ENCODE results near the gene ARL5C.
A peak's percentile ranks its signal among the peaks of the same experiment; 100 is the strongest.

The ARL5C gene

DNA sequence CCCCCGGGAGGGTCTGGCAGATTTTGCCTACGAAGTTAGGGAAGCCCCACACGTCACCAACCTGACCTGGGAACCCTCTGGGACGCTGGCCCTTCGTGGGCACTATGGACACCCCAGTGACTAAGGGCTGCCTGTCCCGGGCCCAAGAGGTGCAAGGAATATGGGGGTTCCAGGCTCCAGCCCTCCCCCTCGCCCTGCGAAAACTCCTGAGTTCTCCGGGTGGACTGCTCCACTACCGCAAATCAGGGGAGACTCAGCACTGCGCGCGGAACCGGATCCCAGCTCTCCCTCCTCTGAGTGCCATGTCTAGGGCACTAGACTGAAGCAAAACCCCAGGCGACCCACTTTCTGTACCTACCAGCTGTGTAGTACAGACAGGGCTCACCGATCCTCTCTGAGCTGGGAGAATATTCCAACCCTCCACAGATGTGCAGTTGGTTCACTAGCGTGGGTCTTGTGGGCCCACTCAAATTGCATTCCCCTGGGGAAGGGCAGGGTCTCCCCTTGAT is at the start of gene ARL5C:
Gene ARL5C (minus strand): TSS at position 321 of the 509 bp plus-strand sequence. CDS start 401 bp downstream, outside the sequence.
- DNase-seq (ENCODE audit: low read depth) = no peak

DNA sequence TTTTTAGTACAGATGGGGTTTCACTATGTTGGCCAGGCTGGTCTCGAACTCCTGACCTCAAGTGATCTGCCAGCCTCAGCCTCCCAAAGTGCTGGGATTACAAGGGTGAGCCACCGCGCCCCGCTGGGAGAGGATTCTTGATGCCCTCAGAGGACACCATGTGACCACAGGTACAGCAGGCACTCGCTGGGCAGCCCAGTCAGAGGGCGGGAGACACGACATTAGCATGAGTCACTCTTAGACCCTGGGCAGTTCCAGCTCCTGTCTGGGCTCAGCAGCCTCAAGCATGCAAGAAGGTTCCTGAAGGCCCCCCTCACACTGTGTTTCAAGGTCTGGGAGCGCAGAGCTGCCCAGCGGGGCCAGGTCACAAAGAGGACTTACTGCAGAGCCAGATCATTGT is 47.9 kb upstream of the ARL5C start:
- DNase-seq (ENCODE audit: low read depth) = no peak

DNA sequence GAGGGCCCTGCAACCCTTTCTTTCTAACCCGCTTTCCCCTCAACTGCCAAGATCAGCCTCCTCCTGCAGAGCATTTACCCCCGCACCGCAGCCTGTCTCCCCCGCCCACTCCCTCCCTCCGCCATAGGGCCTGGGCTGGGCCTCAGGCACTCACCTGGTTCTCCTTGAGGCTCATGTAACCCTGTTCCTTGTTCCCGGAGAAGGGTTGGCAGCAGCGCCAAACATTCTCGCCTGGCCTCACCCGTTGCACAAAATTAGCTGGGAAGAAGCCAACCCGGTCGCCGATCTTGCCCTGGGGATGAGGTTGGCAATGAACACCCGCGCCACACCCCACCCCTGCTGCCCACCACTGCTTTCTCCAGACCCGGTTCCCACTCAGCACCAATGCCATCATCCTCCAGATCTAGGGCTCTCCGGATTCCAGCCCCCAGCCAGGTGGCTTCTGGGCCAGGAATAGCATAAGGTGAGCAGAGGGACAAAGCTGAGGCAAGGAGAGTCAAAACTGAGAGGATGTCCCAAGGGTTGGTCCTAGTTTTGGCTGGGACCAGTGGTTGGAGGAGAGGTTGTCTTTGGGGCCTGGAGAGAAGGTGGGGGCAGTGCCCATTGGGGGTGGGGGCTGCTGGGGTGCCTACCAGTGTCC is 47.0 kb upstream of the ARL5C start:
- DNase-seq (ENCODE audit: low read depth) = no peak

DNA sequence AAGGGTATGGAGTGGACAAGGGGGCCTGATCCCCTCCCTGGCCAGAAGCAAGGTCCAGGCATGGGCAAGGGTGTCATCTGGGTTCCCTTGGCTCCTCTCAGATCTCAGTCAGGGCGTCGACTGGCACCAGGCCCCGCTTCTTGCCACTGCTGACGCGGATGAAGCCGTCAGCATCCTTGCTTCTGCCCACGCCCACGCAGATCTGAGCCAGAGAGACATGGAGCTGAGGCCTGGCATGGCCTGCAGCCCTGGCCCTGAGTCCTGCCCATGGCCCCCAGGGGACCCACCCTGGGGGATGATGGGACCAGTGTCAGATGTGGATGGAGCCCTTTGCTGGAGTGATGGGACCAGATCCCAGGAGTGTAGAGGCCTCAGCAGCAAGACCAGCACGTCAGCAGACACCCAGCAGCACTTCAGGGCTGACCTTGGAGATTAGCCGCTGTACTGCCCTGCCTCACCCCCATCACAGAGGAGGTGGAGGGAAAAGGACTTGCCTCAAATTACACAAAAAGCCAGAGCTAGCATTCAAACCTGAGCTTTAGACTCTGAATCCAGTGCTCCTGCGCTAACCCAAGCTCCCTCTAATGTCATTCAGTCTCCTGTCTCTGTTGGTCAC is 46.3 kb upstream of the ARL5C start:
- no peak for DNase-seq (ENCODE audit: low read depth)

DNA sequence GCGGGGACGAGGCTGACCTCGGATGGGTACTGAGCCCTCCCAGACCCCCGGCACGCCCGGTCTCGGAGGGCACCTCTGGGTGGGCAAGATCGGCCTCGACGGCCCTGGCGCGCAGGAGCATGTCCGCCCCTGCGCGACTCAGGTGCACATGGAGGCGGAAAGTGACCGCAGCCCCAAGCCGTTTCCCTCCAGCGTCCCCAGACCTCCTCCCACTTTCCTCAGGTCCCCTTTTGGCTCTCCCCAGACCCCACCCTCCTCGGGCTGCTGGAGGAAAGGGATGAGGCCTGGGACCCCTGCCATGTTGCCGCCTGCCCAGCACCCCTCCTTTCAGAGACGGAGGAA is 44.1 kb upstream of the ARL5C start:
- DNase-seq (ENCODE audit: low read depth) = no peak

DNA sequence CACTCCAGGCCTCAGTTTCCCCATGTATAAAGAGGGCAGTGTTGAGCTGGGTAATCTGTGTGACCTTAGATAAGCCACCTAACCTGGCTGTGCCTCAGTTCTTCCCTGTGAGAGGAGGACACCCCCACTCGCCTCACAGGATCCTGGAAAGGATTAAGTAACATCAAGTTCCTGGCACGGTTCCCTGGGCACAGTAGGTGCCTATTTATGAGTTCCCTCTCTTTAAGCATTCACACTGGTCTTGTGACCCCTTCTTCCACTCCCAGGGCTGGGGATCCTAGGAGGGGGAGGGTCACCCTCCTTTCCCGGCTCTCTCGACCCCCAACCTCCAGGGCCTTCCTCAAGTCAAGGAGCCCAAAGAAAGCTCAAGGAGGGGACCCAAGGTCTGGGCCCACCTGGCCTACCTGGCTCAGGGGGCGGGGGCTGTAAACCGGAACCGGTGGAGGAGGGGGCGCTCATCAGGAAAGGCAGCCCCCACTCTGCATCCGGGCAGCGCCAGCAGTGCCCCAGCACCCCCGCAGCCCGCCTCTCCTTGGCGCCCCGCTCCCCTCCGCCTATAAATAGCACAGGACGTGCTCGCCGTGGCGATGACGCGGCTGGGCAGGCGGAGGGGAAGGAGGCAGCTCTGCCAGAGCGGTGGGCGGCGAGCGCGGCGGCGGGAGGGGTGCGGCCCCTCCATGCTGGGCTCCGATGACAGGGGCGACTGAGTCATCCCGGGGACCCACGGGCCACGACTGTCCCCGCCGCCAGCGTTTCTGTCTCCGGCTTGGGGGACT is 43.5 kb upstream of the ARL5C start:
- DNase-seq (ENCODE audit: low read depth) = peak; percentile 73

DNA sequence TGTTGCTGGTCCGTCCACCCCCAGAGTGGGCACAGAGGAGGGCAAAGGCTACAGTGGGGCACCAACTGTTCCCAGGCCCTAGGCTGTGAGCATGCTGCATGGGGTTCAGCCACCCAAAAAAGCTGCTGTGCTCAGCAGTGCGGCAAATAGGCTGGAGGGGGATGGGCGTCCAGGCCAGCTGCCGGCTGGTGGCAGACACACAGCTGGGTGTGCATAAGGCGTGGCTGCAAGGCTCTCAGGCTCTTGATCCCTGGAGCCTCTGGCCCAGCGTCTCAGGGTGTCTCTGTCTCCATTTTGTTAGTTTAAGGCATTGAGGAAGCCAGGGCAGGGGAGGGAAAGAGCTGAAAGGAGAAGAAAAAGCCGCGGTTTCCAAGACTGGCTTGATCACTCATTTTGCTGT is 42.9 kb upstream of the ARL5C start:
- DNase-seq (ENCODE audit: low read depth) = no peak

DNA sequence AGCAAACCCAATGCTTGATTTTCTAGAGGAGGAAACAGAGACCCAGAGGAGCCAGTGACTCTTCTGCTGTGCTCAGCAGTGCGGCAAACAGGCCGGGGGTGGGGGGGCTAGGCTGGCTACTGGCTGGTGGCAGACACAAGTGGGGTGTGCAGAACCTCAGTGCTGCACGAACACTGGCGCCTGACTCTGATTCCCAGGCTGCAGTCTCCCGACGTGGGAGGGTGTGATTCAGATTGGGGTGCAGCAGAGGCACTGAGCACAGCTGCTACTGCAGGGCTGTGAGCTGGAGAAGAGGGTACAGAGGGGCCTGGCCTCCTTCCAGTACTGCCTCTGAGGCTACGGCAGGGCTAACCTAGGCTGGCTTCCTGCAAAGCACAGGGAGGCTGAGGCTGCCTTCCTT is 42.2 kb upstream of the ARL5C start:
- DNase-seq (ENCODE audit: low read depth) = no peak

GRCh38 chr17:39205112-39205526 is 39.2 kb upstream of the ARL5C start:
- DNase-seq (ENCODE audit: low read depth) = no peak

GRCh38 chr17:39204245-39204644 is 38.3 kb upstream of the ARL5C start:
- no peak for DNase-seq (ENCODE audit: low read depth)

GRCh38 chr17:39200957-39201510 is 35.1 kb upstream of the ARL5C start:
- no peak for DNase-seq (ENCODE audit: low read depth)

GRCh38 chr17:39200070-39200879 is 34.3 kb upstream of the ARL5C start, which contains the start of gene RPL19:
RPL19 (plus strand) TSS chr17:39200283; CDS start chr17:39200345, 62 bp downstream.
- DNase-seq (ENCODE audit: low read depth) = peak; percentile 66

- DNase-seq (ENCODE audit: low read depth) = peak; percentile 85
Measured at GRCh38 chr17:39199820-39200069, 33.8 kb upstream of the ARL5C start.

DNA sequence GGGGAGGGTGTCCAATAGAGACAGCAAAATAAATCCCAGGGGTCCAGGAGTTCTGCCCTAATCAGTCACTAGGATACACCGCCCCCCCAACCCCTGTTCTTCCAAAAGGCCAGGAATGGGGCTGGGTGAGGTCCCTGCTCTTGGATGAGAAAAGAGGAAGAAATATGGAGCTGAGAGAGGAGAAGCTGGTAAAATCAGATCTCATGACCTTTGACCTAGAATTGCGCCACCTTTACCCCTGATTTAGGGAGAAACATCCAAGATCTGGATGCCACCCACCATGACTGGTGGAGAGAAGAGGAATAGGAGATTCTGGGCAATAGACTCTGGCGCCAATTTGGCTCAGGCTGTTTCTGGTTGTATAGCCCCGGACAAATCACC is 32.2 kb upstream of the ARL5C start:
- no peak for DNase-seq (ENCODE audit: low read depth)

- DNase-seq (ENCODE audit: low read depth) = peak; percentile 52
Measured at GRCh38 chr17:39197380-39198185, 31.6 kb upstream of the ARL5C start, which contains the start of gene CACNB1. CACNB1 (minus strand) TSS chr17:39197669; CDS start chr17:39197495, 174 bp downstream.

DNA sequence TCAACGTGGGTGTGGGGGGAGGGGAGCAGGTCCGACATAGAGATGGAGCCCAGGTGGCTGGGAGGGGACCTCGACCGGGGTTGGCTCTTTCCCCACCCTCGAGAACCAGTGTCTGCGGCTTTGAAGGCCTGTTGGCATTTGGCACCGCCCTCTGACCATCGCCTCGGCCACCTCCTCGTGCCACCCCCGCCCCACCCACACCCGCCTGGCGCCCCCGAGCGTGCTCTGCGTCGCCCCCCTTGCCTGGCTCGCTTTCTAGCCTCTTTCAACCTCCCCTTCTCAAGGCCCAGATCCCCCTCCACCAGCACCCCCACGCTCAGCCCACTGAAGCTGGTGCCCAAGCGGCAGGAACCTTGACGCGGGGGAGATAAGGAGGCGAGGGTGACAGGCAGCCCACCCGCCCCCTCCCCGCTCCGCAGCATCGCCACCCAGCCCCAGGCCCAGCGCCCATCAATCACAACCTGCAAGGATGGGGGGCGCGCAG is 30.9 kb upstream of the ARL5C start:
- DNase-seq (ENCODE audit: low read depth) = no peak

- DNase-seq (ENCODE audit: low read depth) = no peak
Measured at GRCh38 chr17:39196241-39196807, 30.4 kb upstream of the ARL5C start.

DNA sequence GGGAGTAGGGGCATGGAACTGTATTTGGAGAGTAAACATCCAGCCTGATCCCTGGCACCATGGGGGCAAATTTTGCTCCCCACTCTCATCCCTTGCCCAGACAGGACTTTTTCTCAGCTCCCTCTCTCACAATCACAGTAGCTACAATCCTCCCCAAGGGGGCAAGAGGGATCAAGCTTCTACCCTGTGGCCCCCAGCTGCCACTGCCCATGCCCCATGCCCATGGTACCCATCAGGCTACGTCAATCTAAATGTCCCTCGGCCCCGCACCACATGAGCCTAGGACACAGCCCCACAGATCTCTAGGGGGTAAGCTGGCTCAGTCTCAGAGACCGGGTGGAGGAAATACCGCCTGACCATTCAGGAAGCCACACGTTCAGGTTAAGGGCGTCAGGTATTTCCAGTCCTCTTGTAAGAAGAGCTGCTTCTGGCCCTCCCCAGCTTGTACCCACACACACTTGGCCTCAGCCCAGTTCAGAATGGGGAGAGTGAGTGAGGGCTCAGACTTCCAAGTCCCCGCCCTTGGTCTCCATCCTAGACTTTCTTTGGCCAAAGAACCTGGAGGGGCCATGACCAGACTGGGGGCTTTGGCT is 29.7 kb upstream of the ARL5C start:
- DNase-seq (ENCODE audit: low read depth) = no peak

- DNase-seq (ENCODE audit: low read depth) = no peak
Measured at GRCh38 chr17:39194985-39195524, 29.1 kb upstream of the ARL5C start.

Data from activated gamma-delta T cell treated with anti-CD3 and anti-CD28 coated beads, Interleukin-2, amount 50 U/mL, for 16 hours (primary cell).